HT1080 (cell line): Measurements from ENCODE around the gene HEXIM1. TPM values are rescaled to one million over a fixed set of nuclear protein-coding genes. Genes with fewer than 3 reads are reported as not detected.

Experiments used
- DNase-seq: peaks from one replicate; pipeline ENCODE4 v3.0.0-alpha.2; 2015; ENCODE audit warnings: low read depth
- small RNA-seq: library from RNA; depleted of rRNA; stranded (forward); fragments of <200 nt; gene quantifications from one replicate; pipeline ENCODE3, GENCODE V24; 2014
- total RNA-seq: library from RNA; depleted of rRNA; stranded (reverse); fragments of >200 nt; shearing (Covaris generic); gene quantifications from 2 replicates; pipeline ENCODE4 v1.2.3, GENCODE V29; 2014; rRNA removed

Gene HEXIM1
- total RNA-seq, 1 experiment from 2014 or later, result 45.7 TPM

DNA sequence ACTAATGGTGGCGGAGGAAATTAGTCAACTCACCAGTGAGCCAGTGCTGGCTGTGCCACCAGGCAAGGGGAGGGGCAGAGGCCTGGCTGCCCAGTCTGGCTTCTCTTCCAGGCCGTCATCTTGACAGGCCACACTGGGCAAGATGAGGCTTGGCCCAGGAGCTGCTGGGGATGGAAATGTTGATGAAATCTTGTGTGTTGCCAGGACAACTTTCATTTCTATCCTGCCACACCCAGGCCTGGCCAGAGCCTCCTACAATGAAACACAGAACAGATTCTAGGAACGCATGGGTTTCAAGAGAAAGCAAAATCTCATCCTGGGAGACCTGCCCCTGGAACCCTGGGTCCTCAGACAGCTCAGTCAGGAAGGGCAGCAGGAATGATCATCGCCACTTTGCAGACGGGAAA lies 22.7 kb downstream of the HEXIM1 start:
- DNase-seq, result peak; percentile 76

DNA sequence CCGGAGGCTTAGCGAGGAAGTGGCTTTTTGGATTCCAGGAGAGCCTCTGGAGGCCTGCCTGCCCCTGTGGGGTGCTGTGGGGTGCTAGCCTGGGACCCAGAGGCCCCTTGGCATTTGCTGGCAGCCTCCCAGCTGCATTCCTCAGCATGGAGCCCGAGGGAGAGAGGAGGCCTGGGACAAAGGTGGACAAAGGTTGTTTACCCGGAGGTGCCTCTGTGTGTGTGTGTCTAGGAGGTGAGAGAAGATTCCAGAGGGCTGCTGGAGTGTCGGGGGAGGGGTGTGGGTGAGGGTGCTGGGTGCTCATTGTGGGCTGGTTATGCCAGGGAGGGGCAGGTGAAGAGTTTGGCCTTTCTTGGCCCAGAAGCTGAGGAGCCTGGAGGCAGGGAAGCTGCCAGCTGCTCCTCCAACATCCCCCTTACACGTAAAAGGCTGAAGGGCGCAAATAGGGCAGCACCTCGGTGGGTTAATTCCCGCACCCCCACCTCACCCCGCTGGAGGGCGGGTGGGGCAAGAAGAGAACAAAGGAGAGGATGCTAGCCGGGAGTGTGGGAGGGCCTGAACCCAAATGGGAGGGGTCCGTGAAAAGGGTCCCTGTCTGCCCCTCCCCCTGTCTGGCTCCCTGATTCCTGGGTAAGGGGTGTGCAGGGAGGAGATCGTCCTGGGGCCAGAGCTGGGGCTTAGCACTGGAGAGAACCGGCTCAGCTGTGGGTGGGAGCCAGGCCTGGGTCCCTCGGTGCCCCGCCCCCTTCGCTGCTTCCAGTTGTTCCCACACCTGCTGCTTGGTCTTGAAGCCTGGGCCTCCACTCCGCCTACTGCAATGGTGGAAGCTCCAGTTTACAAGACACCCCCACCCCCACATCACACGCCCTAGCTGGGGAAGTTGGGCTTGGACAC lies 23.3 kb downstream of the HEXIM1 start:
- peak; percentile 83 for DNase-seq

- DNase-seq, result no peak
These were observed 23.9 kb downstream of the HEXIM1 start for GRCh38 chr17:45172232-45172540.

DNA sequence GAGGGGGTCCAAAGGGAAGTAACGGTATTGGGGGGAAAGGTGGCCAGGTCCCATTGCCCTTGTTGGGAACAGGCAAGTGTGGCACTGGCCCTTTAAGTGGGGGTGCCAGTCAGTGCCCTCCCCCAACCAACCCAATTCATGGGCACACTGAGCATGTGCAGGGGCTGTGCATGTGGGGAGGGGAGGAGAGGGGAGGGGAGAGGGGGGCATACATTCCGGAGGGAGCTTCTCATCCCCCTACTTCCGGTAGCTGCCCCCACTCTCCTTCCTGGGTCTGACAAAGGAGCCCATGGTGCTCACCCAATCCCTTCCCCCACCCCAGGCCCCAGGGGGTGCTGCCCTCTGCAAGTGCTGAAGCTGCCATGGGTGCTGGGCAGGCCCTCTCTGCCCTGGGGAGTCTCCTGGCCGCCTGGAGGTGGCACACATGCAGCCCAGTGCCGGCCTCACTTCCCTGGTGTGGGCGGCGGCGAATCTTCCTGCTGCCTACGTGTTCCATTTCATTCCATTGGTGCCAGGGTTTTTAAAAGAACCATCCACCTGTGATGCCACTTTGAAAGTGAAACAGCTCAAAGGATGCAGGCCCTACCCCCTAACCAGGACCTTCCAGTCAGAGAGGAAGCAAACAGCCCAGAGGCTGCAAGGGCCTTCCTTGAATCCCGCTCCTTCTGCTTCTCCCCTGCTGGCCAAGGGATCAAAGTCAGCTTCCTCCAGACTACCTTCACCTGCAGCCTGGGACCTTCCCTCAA lies 24.4 kb downstream of the HEXIM1 start:
- peak; percentile 93 for DNase-seq

DNA sequence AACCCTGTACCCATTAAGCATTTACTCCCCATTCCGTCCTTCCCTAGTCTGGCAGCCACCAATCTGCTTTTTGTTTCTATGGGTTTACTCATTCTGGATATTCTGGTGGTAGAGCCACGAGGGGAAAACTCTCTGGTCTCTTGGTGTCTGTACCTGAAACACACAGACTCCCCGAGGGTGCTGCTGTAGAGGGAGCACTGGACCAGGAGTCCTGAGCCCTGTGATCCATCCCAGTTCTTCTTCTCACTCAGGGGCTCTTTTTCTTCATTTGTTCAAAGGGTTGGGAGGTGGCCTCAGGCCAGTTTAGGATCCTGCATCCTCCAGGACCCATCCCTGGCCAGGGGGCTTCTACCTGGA lies 27.5 kb downstream of the HEXIM1 start:
- no peak for DNase-seq

- DNase-seq, result no peak
These were observed 29.3 kb downstream of the HEXIM1 start for GRCh38 chr17:45177563-45177962.

GRCh38 chr17:45184144-45184543 lies 35.9 kb downstream of the HEXIM1 start:
- DNase-seq, result no peak

DNA sequence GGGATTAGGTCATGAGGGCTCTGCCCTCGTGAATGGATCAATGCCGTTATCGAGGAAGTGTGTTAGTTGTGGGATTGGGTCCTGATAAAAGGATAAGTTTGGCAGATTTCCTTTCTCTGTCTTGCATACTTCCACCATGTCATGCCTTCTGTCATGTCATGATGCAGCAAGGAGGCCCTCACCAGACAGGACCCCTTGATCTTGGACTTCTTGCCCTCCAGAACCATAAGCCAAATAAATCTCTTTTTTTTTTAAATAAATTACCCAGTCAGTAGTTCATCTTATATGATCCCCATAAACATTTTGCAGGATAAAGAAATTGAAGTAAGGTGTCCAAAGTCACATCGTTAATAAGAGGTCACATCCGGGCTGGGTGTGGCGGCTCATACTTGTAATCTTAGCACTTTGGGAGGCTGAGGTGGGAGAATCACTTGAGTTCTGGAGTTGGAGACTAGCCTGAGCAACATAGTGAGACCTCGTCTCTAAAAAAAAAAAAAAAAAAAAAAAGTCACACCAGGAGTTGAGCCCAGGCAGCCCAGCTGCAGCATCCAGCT lies 38.6 kb downstream of the HEXIM1 start:
- no peak for DNase-seq

- no peak for DNase-seq
These were observed 40.7 kb downstream of the HEXIM1 start for GRCh38 chr17:45189009-45189408.

- no peak for DNase-seq
These were observed 42.4 kb downstream of the HEXIM1 start for GRCh38 chr17:45190503-45191255.

GRCh38 chr17:45195424-45195823 lies 47.1 kb downstream of the HEXIM1 start:
- no peak for DNase-seq

GRCh38 chr17:45197108-45197507 lies 48.8 kb downstream of the HEXIM1 start:
- DNase-seq, result no peak

DNA sequence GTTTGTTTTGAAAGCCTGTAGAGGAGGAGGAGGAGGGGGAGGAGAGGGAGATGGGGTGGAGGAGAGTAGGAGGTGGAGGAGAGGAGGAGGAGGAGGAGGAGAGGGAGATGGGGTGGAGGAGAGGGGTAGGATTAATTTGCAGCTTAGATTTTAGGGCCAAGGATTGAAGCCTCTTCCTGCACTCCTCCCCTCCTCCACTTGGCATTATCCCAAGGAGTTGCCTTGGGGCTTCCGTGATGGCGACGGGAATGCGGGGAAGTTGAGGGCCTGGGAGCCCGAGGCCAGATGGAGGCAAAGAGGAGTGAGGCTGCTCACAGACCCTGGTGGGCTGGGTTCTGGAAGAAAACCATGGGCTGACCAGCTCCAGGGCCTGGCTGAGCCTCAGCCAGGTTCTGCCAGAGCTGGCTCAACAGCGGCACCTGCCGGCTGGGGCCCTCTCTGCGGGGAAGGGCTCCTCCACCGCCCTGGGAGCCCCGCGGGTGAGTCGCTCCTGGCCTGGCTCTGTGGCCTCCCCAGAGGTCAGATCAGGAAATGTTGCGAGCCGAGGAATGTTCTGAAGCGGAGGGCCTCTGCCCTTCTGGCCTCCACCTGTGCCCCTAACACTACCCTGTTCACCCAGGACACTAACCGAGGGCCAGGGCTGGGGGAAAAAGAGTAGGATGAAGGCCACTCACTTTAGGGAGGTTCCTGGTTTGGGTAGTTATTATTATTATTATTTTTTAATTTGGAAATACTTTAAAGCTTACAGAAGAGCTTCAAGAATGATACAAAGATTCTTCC lies 49.5 kb downstream of the HEXIM1 start:
- peak; percentile 89 for DNase-seq

- no peak for DNase-seq
These were observed 52.4 kb downstream of the HEXIM1 start for GRCh38 chr17:45200701-45201100.

GRCh38 chr17:45201457-45201856 lies 53.2 kb downstream of the HEXIM1 start:
- DNase-seq, result no peak

Small RNAs within 50 kb of the gene (small RNA-seq; reads per million reads assigned to genes)
- not detected for gene MIR6784

Other genes with a start within 250 kb of the HEXIM1 start
- gene EFTUD2, start 249.0 kb upstream of the HEXIM1 start, total RNA-seq, result 122 and 137 TPM in 2 replicates
- gene GFAP, start 233.0 kb upstream of the HEXIM1 start, total RNA-seq, result 0.07 and 0.18 TPM in 2 replicates
- 13.1 and 15.9 TPM in 2 replicates for gene KIF18B, start 200.7 kb upstream of the HEXIM1 start, total RNA-seq
- 3.1 and 3.6 TPM in 2 replicates for gene C1QL1, start 180.2 kb upstream of the HEXIM1 start, total RNA-seq
- gene DCAKD, start 96.8 kb upstream of the HEXIM1 start, total RNA-seq, result 20.8 and 23.1 TPM in 2 replicates
- gene NMT1, start 87.2 kb upstream of the HEXIM1 start, total RNA-seq, result 85.7 and 113 TPM in 2 replicates
- gene PLCD3, start 16.0 kb upstream of the HEXIM1 start, total RNA-seq, result 56.2 and 63.9 TPM in 2 replicates
- 3.4 and 3.5 TPM in 2 replicates for gene ACBD4, start 12.8 kb upstream of the HEXIM1 start, total RNA-seq
- gene HEXIM2, start 13.4 kb downstream of the HEXIM1 start, total RNA-seq, result 7.6 and 11.2 TPM in 2 replicates
- 41.4 and 64.3 TPM in 2 replicates for gene FMNL1, start 73.4 kb downstream of the HEXIM1 start, total RNA-seq
- not detected in 2 replicates for gene SPATA32, start 113.6 kb downstream of the HEXIM1 start, total RNA-seq
- 13.0 and 13.2 TPM in 2 replicates for gene MAP3K14, start 168.5 kb downstream of the HEXIM1 start, total RNA-seq